Fibroblast of lung (primary cell): ENCODE measurements around the gene EPHA1. TPM values are rescaled to one million over a fixed set of nuclear protein-coding genes. Genes with fewer than 3 reads are reported as not detected.

Source experiments
- DNase-seq, 2 donors: peaks; one replicate each; pipeline versions ENCODE4 v3.0.0 to v3.0.0-alpha.2; 2010; ENCODE audit warnings: low read depth in 2 of 2
- H2AFZ ChIP-seq: 2 replicates; pipeline ENCODE4 v1.5.1; 2012; ENCODE audit warnings: low read length, control low read depth, inconsistent platforms
- H3K27ac ChIP-seq: 2 replicates; pipeline ENCODE4 v1.5.1; 2011; ENCODE audit warnings: low read length, control low read depth; ENCODE audit not compliant: insufficient read depth
- H3K27me3 ChIP-seq: 2 replicates; pipeline ENCODE4 v1.5.1; 2011; ENCODE audit warnings: mild to moderate bottlenecking, low read length; ENCODE audit not compliant: control insufficient read depth, insufficient read depth
- H3K36me3 ChIP-seq: 2 replicates; pipeline ENCODE4 v1.5.1; 2011; ENCODE audit warnings: low read length; ENCODE audit not compliant: control insufficient read depth, insufficient read depth
- H3K4me1 ChIP-seq: 2 replicates; pipeline ENCODE4 v1.5.1; 2011; ENCODE audit warnings: low read length; ENCODE audit not compliant: control insufficient read depth, insufficient read depth; ENCODE audit errors: extremely low read depth
- H3K4me2 ChIP-seq: 2 replicates; pipeline ENCODE4 v1.5.1; 2011; ENCODE audit warnings: low read length, control low read depth; ENCODE audit not compliant: insufficient read depth; ENCODE audit errors: extremely low read depth
- H3K4me3 ChIP-seq, 4 experiments: fragments of 200-600 bp in 1 of 4; sonication (generic) in 1 of 4; replicated peaks in 1 of 4; 2 replicates each; pipeline ENCODE4 v1.5.1; 2011 to 2016; ENCODE audit warnings: low read length in 4 of 4, low read depth in 3 of 4, mild to moderate bottlenecking in 3 of 4, control low read depth in 2 of 4, inconsistent platforms in 1 of 4, mixed read lengths in 1 of 4; ENCODE audit not compliant: insufficient read depth in 1 of 4; ENCODE audit errors: control extremely low read depth in 1 of 4
- H3K79me2 ChIP-seq: 2 replicates; pipeline ENCODE4 v1.5.1; 2012; ENCODE audit warnings: mild to moderate bottlenecking, low read length, inconsistent platforms; ENCODE audit not compliant: control insufficient read depth, insufficient read depth
- H3K9ac ChIP-seq: 2 replicates; pipeline ENCODE4 v1.5.1; 2011; ENCODE audit warnings: mild to moderate bottlenecking, low read length, control low read depth; ENCODE audit not compliant: insufficient read depth
- H3K9me3 ChIP-seq: 2 replicates; pipeline ENCODE4 v1.5.1; 2012; ENCODE audit warnings: low read depth, low read length; ENCODE audit not compliant: control insufficient read depth, insufficient read depth
- H4K20me1 ChIP-seq: 2 replicates; pipeline ENCODE4 v1.5.1; 2011; ENCODE audit warnings: low read length; ENCODE audit not compliant: control insufficient read depth, insufficient read depth; ENCODE audit errors: extremely low read depth
- CTCF ChIP-seq, 2 donors: IDR thresholded peaks in 1 of 2; conservative IDR thresholded peaks in 1 of 2; 1 replicate in 1 of 2; 2 replicates in 1 of 2; pipeline ENCODE4 v1.5.1; 2011 to 2012; ENCODE audit warnings: low read length in 2 of 2, control low read depth in 1 of 2, inconsistent platforms in 1 of 2, low read depth in 1 of 2, mild to moderate bottlenecking in 1 of 2
- EZH2 ChIP-seq: IDR thresholded peaks from 2 replicates; pipeline ENCODE4 v1.5.1; 2012; ENCODE audit warnings: low read length, control low read depth, mild to moderate bottlenecking; ENCODE audit errors: missing control alignments
- polyA plus RNA-seq, 2 donors: library from polyadenylated mRNA; depleted of rRNA in 1 of 2; stranded (reverse) in 1 of 2; unstranded in 1 of 2; fragments of >200 nt; gene quantifications; 2 replicates each; pipeline ENCODE4 v1.2.1, GENCODE V29; 2011 to 2012; ENCODE audit warnings: missing spikeins in 1 of 2
- total RNA-seq: library from RNA; depleted of rRNA; stranded (reverse); fragments of >200 nt; gene quantifications from 2 replicates; pipeline ENCODE4 v1.2.1, GENCODE V29; 2014

EPHA1 gene
- total and polyA plus RNA-seq, 2 donors (not counting 1 experiment from before 2014, with no cell fraction given), result under 0.01 to 0.09 TPM

- Histone ChIP-seq H3K4me2 (no peak overlapping the region), H3K4me1 (peaks cover 4% of the 10 kb centered on the region), H3K36me3 (no peaks in the 10 kb centered on the region), H3K9ac (no peak overlapping the region), H4K20me1 (no peaks in the 10 kb centered on the region), H3K9me3 (no peaks in the 10 kb centered on the region), H2AFZ (no peak overlapping the region), H3K79me2 (no peaks in the 10 kb centered on the region), H3K27me3 (peaks cover 3% of the 10 kb centered on the region), H3K27ac (no peak overlapping the region), H3K4me3 (no peak overlapping the region)
- TF ChIP-seq EZH2, result no peak
- TF ChIP-seq CTCF (conservative IDR thresholded peaks at IDR 0.05 in 1 of 2, IDR thresholded peaks at IDR 0.05 in 1 of 2; ENCODE audit: low read depth in 1 of 2, low read length in 2 of 2), result no peak
- no peak for DNase-seq
Measured at GRCh38 chr7:143401265-143401664, 7.4 kb downstream of the EPHA1 start.

GRCh38 chr7:143399642-143400041 is 9.0 kb downstream of the EPHA1 start:
- Histone ChIP-seq H3K27me3 (no peaks in the 10 kb centered on the region), H3K9ac (no peak overlapping the region), H4K20me1 (no peaks in the 10 kb centered on the region), H3K4me3 (no peak overlapping the region), H3K36me3 (no peaks in the 10 kb centered on the region), H3K9me3 (no peaks in the 10 kb centered on the region), H3K27ac (no peak overlapping the region), H2AFZ (no peak overlapping the region), H3K4me2 (no peak overlapping the region), H3K4me1 (peaks cover 2% of the 10 kb centered on the region), H3K79me2 (no peaks in the 10 kb centered on the region)
- TF ChIP-seq EZH2 (no peak), CTCF (conservative IDR thresholded peaks at IDR 0.05 in 1 of 2, IDR thresholded peaks at IDR 0.05 in 1 of 2; ENCODE audit: low read depth in 1 of 2, low read length in 2 of 2) (no peak)
- DNase-seq, result no peak

- no peak overlapping the region for H3K27ac ChIP-seq
- peaks cover 2% of the 10 kb centered on the region for H3K4me1 ChIP-seq
- no peak overlapping the region for H3K4me3 ChIP-seq
- no peaks in the 10 kb centered on the region for H3K79me2 ChIP-seq
- H3K9ac ChIP-seq, result no peak overlapping the region
- H3K27me3 ChIP-seq, result no peaks in the 10 kb centered on the region
- H4K20me1 ChIP-seq, result no peaks in the 10 kb centered on the region
- H3K36me3 ChIP-seq, result peaks cover under 1% of the 10 kb centered on the region
- no peak for DNase-seq
- no peak overlapping the region for H2AFZ ChIP-seq
- H3K4me2 ChIP-seq, result no peak overlapping the region
- TF ChIP-seq EZH2, result no peak
- no peak for TF ChIP-seq CTCF (conservative IDR thresholded peaks at IDR 0.05 in 1 of 2, IDR thresholded peaks at IDR 0.05 in 1 of 2; ENCODE audit: low read depth in 1 of 2, low read length in 2 of 2)
- no peaks in the 10 kb centered on the region for H3K9me3 ChIP-seq
Measured at GRCh38 chr7:143399151-143399550, 9.5 kb downstream of the EPHA1 start.
